NCI-H1105 treated with DMSO at 0.1 percent for 48 hours (cell line): ENCODE measurements around the gene KLF11.
"Not testable (repeated sequence)": the region's sequence is repeated elsewhere in the genome, so short reads cannot be mapped to it uniquely, and the experiment has no call there.

Experiments
- DNase-seq: peaks from one replicate; lab custom pipeline; 2025; lab: John Stamatoyannopoulos, UW

KLF11 gene

GRCh38 chr2:10009811-10010781 is 33.3 kb upstream of the KLF11 start:
- no peak for DNase-seq

DNA sequence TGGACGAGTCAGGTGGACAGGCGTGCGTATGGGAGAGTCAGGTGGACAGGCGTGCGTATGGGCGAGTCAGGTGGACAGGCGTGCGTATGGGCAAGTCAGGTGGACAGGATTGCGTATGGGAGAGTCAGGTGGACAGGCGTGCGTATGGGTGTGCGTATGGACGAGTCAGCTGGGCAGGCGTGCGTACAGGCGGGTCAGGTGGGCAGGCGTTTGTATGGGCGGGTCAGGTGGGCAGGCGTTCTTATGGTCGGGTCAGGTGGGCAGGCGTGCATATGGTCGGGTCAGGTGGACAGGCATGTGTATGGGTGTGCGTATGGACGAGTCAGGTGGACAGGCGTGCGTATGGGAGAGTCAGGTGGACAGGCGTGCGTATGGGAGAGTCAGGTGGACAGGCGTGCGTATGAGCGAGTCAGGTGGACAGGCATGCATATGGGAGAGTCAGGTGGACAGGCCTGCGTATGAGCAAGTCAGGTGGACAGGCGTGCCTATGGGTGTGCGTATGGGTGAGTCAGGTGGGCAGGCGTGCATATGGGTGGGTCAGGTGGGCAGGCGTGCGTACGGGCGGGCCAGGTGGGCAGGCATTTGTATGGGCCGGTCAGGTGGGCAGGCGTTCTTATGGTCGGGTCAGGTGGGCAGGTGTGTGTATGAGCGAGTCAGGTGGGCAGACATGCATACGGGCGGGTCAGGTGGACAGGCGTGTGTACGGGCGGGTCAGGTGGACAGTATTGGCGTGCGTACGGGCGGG is 32.3 kb upstream of the KLF11 start:
- DNase-seq: not testable (repeated sequence)

DNA sequence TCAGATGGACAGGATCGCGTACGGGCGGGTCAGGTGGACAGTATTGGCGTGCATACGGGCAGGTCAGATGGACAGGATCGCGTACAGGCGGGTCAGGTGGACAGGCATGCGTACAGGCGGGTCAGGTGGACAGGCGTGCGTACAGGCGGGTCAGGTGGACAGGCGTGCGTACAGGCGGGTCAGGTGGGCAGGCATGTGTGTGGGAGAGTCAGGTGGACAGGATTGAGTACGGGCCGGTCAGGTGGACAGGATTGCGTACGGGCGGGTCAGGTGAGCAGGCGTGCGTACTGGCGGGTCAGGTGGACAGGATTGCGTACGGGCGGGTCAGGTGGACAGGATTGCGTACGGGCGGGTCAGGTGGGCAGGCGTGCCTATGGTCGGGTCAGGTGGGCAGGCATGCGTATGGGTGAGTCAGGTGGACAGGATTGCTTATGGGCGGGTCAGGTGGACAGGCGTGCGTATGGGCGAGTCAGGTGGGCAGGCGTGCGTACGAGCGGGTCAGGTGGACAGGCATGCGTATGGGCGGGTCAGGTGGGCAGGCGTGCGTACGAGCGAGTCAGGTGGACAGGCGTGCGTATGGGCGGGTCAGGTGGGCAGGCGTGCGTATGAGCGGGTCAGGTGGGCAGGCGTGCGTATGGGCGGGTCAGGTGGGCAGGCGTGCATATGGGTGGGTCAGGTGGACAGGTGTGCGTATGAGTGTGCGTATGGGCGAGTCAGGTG is 31.6 kb upstream of the KLF11 start:
- not testable (repeated sequence) for DNase-seq

- DNase-seq: not testable (repeated sequence)
Measured at GRCh38 chr2:10012366-10012962, 30.9 kb upstream of the KLF11 start.

- DNase-seq: no peak
Measured at GRCh38 chr2:10012963-10013461, 30.3 kb upstream of the KLF11 start.

- not testable (repeated sequence) for DNase-seq
Measured at GRCh38 chr2:10013651-10014417, 29.5 kb upstream of the KLF11 start.

DNA sequence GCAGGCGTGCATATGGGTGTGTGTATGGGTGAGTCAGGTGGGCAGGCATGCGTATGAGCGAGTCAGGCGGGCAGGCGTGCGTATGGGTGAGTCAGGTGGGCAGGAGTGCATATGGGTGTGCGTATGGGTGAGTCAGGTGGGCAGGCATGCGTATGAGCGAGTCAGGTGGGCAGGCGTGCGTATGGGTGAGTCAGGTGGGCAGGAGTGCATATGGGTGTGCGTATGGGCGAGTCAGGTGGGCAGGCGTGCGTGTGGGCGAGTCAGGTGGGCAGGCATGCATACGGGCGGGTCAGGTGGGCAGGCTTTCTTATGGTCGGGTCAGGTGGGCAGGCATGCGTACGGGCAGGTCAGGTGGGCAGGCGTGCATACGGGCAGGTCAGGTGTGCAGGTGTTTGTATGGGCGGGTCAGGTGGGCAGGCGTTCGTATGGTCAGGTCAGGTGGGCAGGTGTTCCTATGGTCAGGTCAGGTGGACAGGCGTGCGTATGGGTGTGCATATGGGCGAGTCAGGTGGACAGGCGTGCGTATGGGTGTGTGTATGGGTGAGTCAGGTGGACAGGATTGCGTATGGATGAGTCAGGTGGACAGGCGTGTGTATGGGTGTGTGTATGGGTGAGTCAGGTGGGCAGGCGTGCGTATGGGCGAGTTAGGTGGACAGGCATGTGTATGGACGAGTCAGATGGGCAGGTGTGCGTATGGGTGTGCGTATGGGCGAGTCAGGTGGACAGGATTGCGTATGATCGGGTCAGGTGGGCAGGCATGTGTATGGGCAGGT is 28.7 kb upstream of the KLF11 start:
- DNase-seq: no peak

DNA sequence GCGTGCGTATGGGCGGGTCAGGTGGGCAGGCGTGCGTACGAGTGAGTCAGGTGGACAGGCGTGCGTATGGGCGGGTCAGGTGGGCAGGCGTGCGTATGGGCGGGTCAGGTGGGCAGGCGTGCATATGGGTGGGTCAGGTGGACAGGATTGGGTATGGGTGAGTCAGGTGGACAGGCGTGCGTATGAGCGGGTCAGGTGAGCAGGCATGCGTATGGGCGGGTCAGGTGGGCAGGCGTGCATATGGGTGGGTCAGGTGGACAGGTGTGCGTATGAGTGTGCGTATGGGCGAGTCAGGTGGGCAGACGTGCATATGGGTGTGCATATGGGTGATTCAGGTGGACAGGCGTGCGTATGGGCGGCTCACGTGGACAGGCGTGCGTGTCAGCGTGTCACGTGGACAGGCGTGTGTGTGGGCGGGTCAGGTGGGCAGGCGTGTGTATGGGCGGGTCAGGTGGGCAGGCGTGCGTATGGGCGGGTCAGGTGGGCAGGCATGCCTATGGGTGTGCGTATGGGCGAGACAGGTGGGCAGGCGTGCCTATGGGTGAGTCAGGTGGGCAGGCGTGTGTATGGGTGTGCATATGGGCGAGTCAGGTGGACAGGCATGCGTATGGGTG is 27.9 kb upstream of the KLF11 start:
- DNase-seq: not testable (repeated sequence)

- no peak for DNase-seq
Measured at GRCh38 chr2:10016001-10016801, 27.1 kb upstream of the KLF11 start.

- DNase-seq: no peak
Measured at GRCh38 chr2:10016802-10017258, 26.5 kb upstream of the KLF11 start.

DNA sequence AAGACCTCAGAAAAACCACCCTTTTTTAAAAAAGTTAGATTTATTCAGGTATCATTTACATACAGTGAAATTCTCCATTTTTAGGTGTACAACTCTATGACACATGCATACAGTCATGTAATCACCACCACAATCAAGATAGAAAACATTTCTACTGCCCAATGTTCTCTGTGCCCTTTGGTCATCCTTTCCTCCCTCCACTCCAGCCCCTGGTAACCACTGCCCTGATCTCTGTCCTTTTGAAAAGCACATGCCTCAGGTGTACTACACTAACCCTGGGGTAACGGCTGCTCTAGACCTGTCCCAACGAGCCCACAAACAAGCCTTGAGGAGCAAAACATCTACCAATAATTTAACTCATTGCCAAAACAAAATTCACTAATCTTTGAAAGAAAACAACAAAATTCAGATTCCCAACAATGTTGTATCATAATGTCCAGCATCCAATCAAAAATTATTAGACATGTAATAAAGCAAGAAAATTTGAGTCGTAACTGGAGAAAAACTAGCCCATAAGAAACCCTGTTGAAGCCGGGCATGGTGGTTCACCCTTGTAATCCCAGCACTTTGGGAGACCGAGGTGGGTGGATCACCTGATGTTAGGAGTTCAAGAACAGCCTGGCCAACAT is 25.9 kb upstream of the KLF11 start:
- DNase-seq: no peak

DNA sequence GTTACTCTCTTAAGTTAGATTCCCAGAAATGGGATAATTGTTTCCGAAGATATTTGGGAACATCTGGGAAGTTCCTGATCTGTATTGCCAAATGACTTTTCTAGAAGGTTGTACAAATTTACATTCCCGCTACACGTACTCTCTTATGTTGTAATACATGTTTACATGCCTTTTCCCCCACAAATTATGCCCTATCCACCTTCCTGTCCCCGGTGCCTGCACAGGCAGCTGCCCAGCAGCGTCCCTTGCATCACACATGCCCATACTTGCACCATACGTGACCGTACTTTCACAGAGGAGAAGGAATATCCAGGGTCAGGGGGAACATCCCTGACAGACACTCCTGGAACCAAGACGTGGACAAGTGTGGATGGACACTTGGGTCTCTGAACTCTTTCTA is 24.2 kb upstream of the KLF11 start:
- no peak for DNase-seq

DNA sequence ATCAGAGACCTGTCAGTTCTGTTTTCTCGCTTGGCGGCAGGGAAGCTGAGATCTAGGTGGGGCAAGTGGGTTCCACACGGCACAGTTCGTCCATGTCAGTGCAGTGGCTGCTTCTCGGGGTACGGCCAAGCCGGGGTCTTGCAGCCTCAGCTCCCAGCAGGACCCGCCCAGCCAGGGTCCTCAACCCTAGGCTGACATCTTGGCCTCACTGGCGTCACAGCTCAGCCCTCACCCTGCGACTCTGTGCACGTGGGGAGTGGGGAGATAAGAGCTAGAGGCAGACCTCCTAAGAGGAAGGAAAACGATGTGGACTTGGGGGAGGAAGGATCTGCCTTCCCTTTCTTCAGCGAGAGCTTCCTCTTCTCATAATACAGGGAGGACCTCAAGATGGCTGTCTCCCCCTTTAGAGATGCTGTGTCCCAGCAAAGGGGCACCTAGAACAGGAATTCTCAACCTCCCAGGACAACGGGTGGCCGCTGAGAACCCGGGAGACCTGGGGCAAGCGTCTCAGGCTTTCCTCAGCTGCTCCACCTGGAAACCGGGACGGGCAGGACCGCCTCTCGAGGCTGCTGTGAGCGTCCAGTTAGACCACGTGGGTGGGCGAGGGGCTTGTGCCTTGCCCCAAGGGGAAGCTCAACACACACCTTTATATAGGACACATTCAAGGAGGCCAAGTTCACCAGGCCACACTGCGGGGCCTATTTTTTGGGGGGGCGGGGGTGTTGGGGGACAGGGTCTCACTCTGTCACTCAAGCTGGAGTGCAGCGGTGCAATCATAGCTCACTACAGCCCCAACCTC is 23.5 kb upstream of the KLF11 start:
- DNase-seq: no peak

- DNase-seq: no peak
Measured at GRCh38 chr2:10022041-10022421, 21.3 kb upstream of the KLF11 start.

DNA sequence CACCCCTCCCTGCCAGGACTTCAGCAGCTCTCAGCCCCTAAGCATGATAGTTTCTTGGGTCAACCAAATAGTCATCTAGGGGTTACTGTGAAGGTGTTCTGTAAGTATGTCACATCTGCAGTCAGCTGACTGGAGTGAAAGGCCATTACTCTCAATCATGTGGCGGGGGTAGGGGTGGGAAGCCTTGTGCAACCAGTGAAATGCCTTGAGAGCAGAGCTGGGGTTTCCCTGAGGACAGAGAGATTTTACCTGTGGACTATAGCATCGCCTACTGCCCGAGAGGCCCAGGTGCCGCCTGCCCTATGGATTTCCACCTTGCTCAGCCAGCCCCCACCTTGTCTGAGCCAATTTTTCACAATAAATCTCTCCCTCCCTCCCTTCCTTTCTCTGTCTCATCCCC is 20.9 kb upstream of the KLF11 start:
- DNase-seq: no peak

DNA sequence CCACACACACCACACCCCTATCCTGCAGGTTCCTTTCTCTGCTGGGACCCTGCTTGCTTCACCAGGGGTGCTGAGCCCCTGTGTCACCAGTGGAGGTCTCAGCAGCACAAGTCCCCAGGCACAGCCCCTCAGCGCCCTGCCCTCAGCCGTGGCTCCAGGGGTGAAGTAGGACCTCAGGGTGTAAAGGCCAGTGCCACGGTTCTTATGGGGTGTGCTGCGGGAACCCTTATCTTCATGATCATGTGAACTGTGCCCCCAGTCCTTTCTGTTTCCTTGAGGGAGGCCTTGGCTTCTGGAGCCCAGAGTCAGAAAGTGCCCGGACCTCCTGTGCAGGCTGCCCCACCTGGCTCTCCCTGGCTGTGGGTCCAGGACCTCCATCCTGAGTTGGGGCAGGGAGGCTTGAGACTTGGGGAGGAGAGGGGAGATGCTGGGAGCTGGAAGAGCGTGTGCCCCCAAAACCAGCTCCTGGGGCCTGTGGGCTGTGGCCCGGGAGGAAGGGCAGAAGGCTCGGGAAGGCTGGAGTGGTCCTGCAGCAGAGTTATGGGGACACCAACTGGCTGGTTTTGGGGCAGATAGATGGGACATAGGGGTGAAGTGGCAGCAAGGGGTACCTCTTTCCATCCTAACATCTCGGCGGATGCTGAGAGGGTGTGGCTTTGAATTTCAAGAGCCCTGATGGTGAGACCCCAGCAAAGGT is 20.2 kb upstream of the KLF11 start:
- DNase-seq: no peak
